NOMO-1 treated with dmso at 0.1 percent for 144 hours (cell line): ENCODE data around the gene AAMDC.
"Not testable (repeated sequence)": the region's sequence is repeated elsewhere in the genome, so short reads cannot be mapped to it uniquely, and the experiment has no call there.

Source experiments
- DNase-seq: peaks from one replicate; lab custom pipeline; 2025; ENCODE audit not compliant: unreplicated experiment; lab: John Stamatoyannopoulos, UW

Gene AAMDC

GRCh38 chr11:77883775-77884174 is 62.8 kb downstream of the AAMDC start:
- no peak for DNase-seq

- no peak for DNase-seq
Observed at GRCh38 chr11:77884186-77884828, 63.4 kb downstream of the AAMDC start.

GRCh38 chr11:77884829-77885190 is 63.9 kb downstream of the AAMDC start:
- DNase-seq = no peak

GRCh38 chr11:77886401-77886800 is 65.5 kb downstream of the AAMDC start:
- DNase-seq = no peak

- DNase-seq = not testable (repeated sequence)
Observed at GRCh38 chr11:77889045-77889444, 68.1 kb downstream of the AAMDC start.

GRCh38 chr11:77890100-77890614 is 69.2 kb downstream of the AAMDC start:
- DNase-seq = not testable (repeated sequence)

- DNase-seq = not testable (repeated sequence)
Observed at GRCh38 chr11:77890619-77891056, 69.7 kb downstream of the AAMDC start.

GRCh38 chr11:77891256-77891655 is 70.3 kb downstream of the AAMDC start:
- DNase-seq = not testable (repeated sequence)

GRCh38 chr11:77891703-77892102 is 70.8 kb downstream of the AAMDC start:
- DNase-seq = not testable (repeated sequence)

GRCh38 chr11:77894949-77895348 is 74.0 kb downstream of the AAMDC start:
- not testable (repeated sequence) for DNase-seq

- DNase-seq = no peak
Observed at GRCh38 chr11:77908835-77909234, 87.9 kb downstream of the AAMDC start.

GRCh38 chr11:77909277-77909676 is 88.3 kb downstream of the AAMDC start:
- no peak for DNase-seq

GRCh38 chr11:77910828-77911227 is 89.9 kb downstream of the AAMDC start:
- DNase-seq = not testable (repeated sequence)

GRCh38 chr11:77913608-77914306 is 92.8 kb downstream of the AAMDC start:
- DNase-seq = not testable (repeated sequence)

GRCh38 chr11:77914307-77914791 is 93.4 kb downstream of the AAMDC start:
- not testable (repeated sequence) for DNase-seq

- not testable (repeated sequence) for DNase-seq
Observed at GRCh38 chr11:77917713-77918112, 96.8 kb downstream of the AAMDC start.
